Natural killer cell (primary cell): ENCODE results near the gene MFAP4. TPM values are rescaled to one million over a fixed set of nuclear protein-coding genes. Genes with fewer than 3 reads are reported as not detected.
A peak's percentile ranks its signal among the peaks of the same experiment; 100 is the strongest.

Experiments
- ATAC-seq, 3 donors: fragments of 150-1000 bp in 2 of 3; fragments of 200-7000 bp in 1 of 3; cut with Tn5 transposase; 1 replicate in 1 of 3; 2 replicates in 2 of 3; pipeline ENCODE4 v1.10.0; 2021; ENCODE audit warnings: mild to moderate bottlenecking in 2 of 3, moderate library complexity in 2 of 3
- DNase-seq, 2 donors: peaks; one replicate each; pipeline versions ENCODE4 v3.0.0 to v3.0.0-alpha.2; 2013 to 2021; ENCODE audit warnings: mixed read lengths in 1 of 2
- H3K27ac ChIP-seq: one replicate; pipeline ENCODE4 v1.5.1; 2013; ENCODE audit warnings: mild to moderate bottlenecking, low read length
- H3K27me3 ChIP-seq: one replicate; pipeline ENCODE4 v1.6.1; 2013; ENCODE audit warnings: low read length; ENCODE audit not compliant: control insufficient read depth, insufficient read depth
- H3K36me3 ChIP-seq: one replicate; pipeline ENCODE4 v1.6.1; 2013; ENCODE audit warnings: low read length; ENCODE audit not compliant: control insufficient read depth, insufficient read depth
- H3K4me1 ChIP-seq: one replicate; pipeline ENCODE4 v1.6.1; 2013; ENCODE audit warnings: low read length; ENCODE audit not compliant: control insufficient read depth, insufficient read depth
- H3K4me3 ChIP-seq: one replicate; pipeline ENCODE4 v1.5.1; 2013; ENCODE audit warnings: low read length
- H3K9me3 ChIP-seq: one replicate; pipeline ENCODE4 v1.6.1; 2013; ENCODE audit warnings: low read length; ENCODE audit not compliant: control insufficient read depth, insufficient read depth
- H3K27ac Mint-ChIP-seq, 2 donors: one replicate each; pipeline ENCODE4 v1.8.0; 2022; ENCODE audit warnings: mild to moderate bottlenecking in 2 of 2, mixed read lengths in 2 of 2, moderate library complexity in 1 of 2
- H3K27me3 Mint-ChIP-seq, 2 donors: one replicate each; pipeline ENCODE4 v1.8.0; 2022; ENCODE audit warnings: low read depth in 2 of 2, mixed read lengths in 2 of 2
- H3K36me3 Mint-ChIP-seq: one replicate; pipeline ENCODE4 v1.8.0; 2022; ENCODE audit warnings: mixed read lengths
- H3K4me1 Mint-ChIP-seq, 2 donors: one replicate each; pipeline ENCODE4 v1.8.0; 2022; ENCODE audit warnings: mixed read lengths in 2 of 2
- H3K4me3 Mint-ChIP-seq: one replicate; pipeline ENCODE4 v1.8.0; 2022; ENCODE audit warnings: mild to moderate bottlenecking, moderate library complexity, mixed read lengths
- H3K9me3 Mint-ChIP-seq, 2 donors: one replicate each; pipeline ENCODE4 v1.8.0; 2022; ENCODE audit warnings: mixed read lengths in 2 of 2
- WGBS: methylation state at CpG from one replicate; pipeline ENCODE4 v1.1.7; 2013; ENCODE audit warnings: missing lambda C conversion rate; ENCODE audit not compliant: insufficient coverage; 5-methylcytosine and 5-hydroxymethylcytosine counted together
- intact Hi-C: fragments of 100-400 bp; cut with micrococcal nuclease; formaldehyde crosslinking; loops from one replicate; pipeline ENCODE4 v1.14.2; 2022
- total RNA-seq, 4 donors: library from RNA; stranded (reverse); fragments of 120-200 nt in 1 of 4; gene quantifications; one replicate each; pipeline versions ENCODE4 v1.2.3 to v1.2.4, GENCODE V29; 2013 to 2022
- TF ChIP-seq, protein P1 (sequence below): fragments of 200-600 bp; IDR thresholded peaks from one replicate; pipeline ENCODE4 v1.8.0; 2022; ENCODE audit warnings: antibody characterized with exemption

Gene MFAP4
- total RNA-seq, 3 donors from 2014 or later (not counting 1 experiment from before 2014, with no cell fraction given) = not detected

DNA sequence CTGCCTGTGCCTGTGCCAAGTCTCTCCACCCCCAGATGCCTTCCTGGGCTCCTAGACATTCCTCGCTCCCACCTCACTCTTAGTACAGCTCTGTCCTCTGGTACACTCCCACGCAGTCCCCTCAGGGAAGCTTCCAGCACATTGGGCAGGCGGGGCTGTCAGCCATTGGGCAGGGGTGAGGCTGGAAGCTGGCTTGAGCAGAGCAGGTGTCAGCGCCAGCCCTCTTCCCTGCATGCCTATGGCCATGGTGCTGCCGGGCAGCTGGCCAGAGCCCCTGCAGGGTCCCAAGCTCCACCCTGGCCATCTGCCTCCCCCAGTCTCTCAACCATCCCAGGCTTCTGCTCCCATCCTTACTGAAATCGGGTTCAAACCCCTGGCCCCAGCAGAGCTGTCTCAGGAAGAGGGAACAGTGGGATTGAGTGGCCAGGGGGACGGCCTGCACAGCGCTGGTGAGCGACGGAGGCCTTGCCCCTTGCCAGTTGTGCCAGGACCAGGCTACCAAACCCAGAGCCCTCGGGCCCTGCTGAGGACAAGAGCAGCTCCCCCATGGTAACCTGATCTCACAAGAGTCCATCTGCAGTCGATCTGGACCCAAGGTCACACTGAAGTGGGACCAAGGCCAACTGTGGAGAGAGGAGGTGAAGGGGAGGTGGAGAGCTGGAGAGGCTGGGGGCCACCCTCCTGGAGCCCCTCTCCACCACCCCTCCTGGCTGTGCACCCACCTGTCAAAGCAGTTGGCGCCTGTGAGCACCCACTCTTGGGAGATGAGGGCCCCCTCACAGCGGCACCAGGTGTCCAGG lies 22.1 kb downstream of the MFAP4 start:
- intact Hi-C loops = loop anchor here (10.0 kb wide), 1 partner anchor 280 kb away; the partner anchor contains the start of gene ALDH3A2
- WGBS = 89% methylated on average over 14 of the region's 14 CpGs
- Mint-ChIP-seq H3K4me1 (peaks cover 41 to 52% of the 10 kb centered on the region in 2 donors), H3K27ac (no peak overlapping the region), H3K36me3 (no peaks in the 10 kb centered on the region), H3K27me3 (peaks cover 0 to 4% of the 10 kb centered on the region in 2 donors), H3K4me3 (no peak overlapping the region), H3K9me3 (no peaks in the 10 kb centered on the region)
- DNase-seq (no peak), ATAC-seq (no peak)
- Histone ChIP-seq H3K9me3 (no peaks in the 10 kb centered on the region), H3K27me3 (no peaks in the 10 kb centered on the region), H3K27ac (no peak overlapping the region), H3K4me1 (peaks cover 37% of the 10 kb centered on the region), H3K4me3 (no peak overlapping the region), H3K36me3 (no peaks in the 10 kb centered on the region)
- TF ChIP-seq, protein P1, sequence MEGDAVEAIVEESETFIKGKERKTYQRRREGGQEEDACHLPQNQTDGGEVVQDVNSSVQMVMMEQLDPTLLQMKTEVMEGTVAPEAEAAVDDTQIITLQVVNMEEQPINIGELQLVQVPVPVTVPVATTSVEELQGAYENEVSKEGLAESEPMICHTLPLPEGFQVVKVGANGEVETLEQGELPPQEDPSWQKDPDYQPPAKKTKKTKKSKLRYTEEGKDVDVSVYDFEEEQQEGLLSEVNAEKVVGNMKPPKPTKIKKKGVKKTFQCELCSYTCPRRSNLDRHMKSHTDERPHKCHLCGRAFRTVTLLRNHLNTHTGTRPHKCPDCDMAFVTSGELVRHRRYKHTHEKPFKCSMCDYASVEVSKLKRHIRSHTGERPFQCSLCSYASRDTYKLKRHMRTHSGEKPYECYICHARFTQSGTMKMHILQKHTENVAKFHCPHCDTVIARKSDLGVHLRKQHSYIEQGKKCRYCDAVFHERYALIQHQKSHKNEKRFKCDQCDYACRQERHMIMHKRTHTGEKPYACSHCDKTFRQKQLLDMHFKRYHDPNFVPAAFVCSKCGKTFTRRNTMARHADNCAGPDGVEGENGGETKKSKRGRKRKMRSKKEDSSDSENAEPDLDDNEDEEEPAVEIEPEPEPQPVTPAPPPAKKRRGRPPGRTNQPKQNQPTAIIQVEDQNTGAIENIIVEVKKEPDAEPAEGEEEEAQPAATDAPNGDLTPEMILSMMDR = no peak

- Mint-ChIP-seq H3K27ac (peak overlapping the region; percentile 27 to 79), H3K36me3 (no peaks in the 10 kb centered on the region), H3K4me1 (peaks cover 29 to 38% of the 10 kb centered on the region in 2 donors), H3K9me3 (no peaks in the 10 kb centered on the region), H3K4me3 (peak overlapping the region; percentile 89), H3K27me3 (peaks cover 9% of the 10 kb centered on the region in 2 donors)
- H3K4me3 ChIP-seq = no peak overlapping the region
- H3K36me3 ChIP-seq = no peaks in the 10 kb centered on the region
- TF ChIP-seq, protein P1 = no peak
- peaks cover 23% of the 10 kb centered on the region for H3K4me1 ChIP-seq
- no peak for DNase-seq
- WGBS = 60% methylated on average over 6 of the region's 6 CpGs
- no peaks in the 10 kb centered on the region for H3K9me3 ChIP-seq
- ATAC-seq = no peak
- intact Hi-C loops = loop anchor here (2.0 to 10.0 kb wide), 2 partner anchors 281 to 403 kb away; partner anchors contain the start of gene ALDH3A2
- no peak overlapping the region for H3K27ac ChIP-seq
- no peaks in the 10 kb centered on the region for H3K27me3 ChIP-seq
Observed at GRCh38 chr17:19363460-19364035, 23.4 kb downstream of the MFAP4 start.

- intact Hi-C loops = loop anchor here (2.0 to 10.0 kb wide), 2 partner anchors 282 to 404 kb away; partner anchors contain the start of gene ALDH3A2
- H3K9me3 Mint-ChIP-seq = no peaks in the 10 kb centered on the region
- H3K27ac ChIP-seq = no peak overlapping the region
Observed at GRCh38 chr17:19363114-19363438, 23.9 kb downstream of the MFAP4 start.

More at GRCh38 chr17:19363114-19363438, 23.9 kb downstream of the MFAP4 start:
- H3K4me1 ChIP-seq = peaks cover 21% of the 10 kb centered on the region
- 36% methylated on average over 14 of the region's 14 CpGs for WGBS
- Mint-ChIP-seq H3K4me1 (peaks cover 24 to 33% of the 10 kb centered on the region in 2 donors), H3K36me3 (no peaks in the 10 kb centered on the region), H3K27me3 (peaks cover 9% of the 10 kb centered on the region in 2 donors), H3K27ac (peak overlapping the region; percentile 79 to 82), H3K4me3 (peak overlapping the region; percentile 89)
- H3K27me3 ChIP-seq = no peaks in the 10 kb centered on the region
- H3K4me3 ChIP-seq = no peak overlapping the region
- DNase-seq = no peak
- no peaks in the 10 kb centered on the region for H3K36me3 ChIP-seq
- TF ChIP-seq, protein P1 = peak; percentile 7
- H3K9me3 ChIP-seq = no peaks in the 10 kb centered on the region
- ATAC-seq = no peak
